KOPT-K1 (cell line): ENCODE measurements around the gene DENND1A.
"Not testable (repeated sequence)": the region's sequence is repeated elsewhere in the genome, so short reads cannot be mapped to it uniquely, and the experiment has no call there.

ENCODE experiments used
- H3K27ac ChIP-seq: fragments of 200-600 bp; sonication (generic); 2 replicates; pipeline ENCODE4 v1.5.1; 2016; ENCODE audit warnings: antibody characterized with exemption, mild to moderate bottlenecking, low read depth, low read length; ENCODE audit not compliant: poor library complexity, severe bottlenecking
- H3K36me3 ChIP-seq: fragments of 200-600 bp; sonication (generic); 2 replicates; pipeline ENCODE4 v1.5.1; 2017; ENCODE audit warnings: antibody characterized with exemption, mild to moderate bottlenecking, low read length, moderate library complexity; ENCODE audit not compliant: insufficient read depth
- H3K9me3 ChIP-seq: fragments of 200-600 bp; sonication (generic); 2 replicates; pipeline ENCODE4 v1.5.1; 2017; ENCODE audit warnings: antibody characterized with exemption, low read length, mild to moderate bottlenecking; ENCODE audit not compliant: insufficient read depth, poor library complexity, severe bottlenecking

Gene DENND1A

DNA sequence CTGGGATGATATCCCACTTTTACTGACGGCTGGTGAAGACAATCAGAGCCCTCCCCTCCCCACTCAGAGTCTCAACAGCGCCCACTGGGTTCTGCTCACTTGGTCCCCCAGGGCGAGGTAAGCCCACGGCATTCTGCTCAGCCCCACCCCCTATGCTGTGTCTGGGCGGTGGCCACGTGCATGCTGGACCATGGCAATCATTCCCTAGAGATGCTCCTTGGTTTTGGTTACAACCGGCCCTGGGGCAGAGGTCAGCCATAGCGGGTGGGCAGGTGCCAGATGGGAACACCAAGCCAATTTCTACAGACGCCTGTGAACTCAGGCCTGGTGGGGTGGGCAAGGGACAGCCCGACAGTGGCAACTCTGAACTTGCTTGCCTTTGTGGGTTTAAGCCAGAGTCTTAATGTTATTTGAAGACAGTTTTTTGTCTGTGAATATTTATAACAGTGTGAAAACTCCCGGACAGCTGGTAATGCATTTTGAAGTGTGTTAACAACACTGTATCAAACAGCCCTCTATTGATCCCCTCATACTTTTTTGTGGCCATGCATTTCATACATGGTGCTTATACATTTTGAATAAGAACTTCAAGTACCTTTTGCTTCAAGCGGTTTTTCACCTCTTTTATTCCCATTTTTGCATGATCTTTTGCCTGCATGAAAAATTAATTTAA lies 479.7 kb downstream of the DENND1A start:
- Histone ChIP-seq H3K36me3 (no peaks in the 10 kb centered on the region), H3K27ac (no peak overlapping the region), H3K9me3 (no peaks in the 10 kb centered on the region)

DNA sequence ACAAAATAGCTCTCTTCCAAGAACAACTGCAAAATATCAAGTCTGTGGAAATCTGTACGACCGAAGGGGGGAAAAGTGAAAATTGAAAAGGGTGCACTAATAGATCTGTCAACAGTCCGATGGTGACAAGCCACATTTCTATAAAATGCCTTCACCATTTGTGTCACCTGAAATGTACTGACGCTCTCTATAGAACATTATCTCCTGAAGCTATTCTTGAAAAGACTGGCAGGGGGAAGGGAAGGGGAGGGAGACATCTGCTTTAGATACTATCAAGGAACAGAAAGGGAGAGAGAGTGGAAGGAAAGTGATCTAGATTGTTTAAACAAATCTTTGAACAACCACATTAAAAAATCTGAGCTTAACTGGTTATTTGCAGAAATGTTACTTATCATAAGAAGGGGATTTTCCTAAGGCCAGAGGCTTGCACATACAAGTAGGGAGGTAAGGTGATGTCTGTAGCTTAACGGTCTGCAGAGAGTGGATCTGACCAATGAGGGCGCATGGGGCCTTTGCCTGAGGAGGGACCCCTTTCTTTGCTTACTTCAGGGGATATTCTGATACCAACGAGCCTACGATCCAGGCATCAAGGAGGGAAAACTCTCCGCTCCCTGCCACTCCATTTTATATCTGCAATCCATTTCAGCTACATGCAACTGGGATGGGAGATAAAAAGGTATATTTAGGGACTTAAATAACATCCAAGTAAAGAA lies 481.8 kb downstream of the DENND1A start:
- H3K27ac ChIP-seq, result no peak overlapping the region
- no peaks in the 10 kb centered on the region for H3K9me3 ChIP-seq
- H3K36me3 ChIP-seq, result no peaks in the 10 kb centered on the region

DNA sequence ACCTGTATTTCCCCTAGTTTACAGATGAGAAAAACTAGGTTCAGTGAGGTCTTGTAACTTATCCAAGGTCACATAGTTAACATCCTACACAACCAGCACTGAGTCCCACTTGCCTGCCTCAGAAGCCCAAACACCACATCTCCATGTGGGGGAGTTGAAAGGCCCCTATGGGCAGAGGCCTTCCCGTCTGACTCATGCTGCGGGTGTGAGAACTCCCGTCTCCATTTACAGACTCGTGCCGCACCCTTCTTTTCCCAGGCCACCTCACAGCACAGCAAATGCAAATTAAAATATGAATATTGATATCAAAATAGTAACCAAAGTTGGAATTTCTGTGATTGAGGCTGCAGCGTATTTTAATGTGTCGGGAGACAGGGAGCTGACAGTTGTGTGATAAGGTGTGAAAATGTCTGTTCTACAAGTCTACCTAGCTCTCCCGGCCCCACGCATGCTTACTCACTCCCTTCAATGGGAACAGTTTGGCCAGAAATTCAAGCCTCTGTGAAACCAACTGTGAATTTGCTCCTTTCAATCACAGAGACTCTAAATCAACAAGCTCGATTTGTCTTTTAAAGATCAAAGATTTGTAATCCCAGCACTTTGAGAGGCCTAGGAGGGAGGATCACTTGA lies 483.8 kb downstream of the DENND1A start:
- Histone ChIP-seq H3K27ac (no peak overlapping the region), H3K9me3 (no peaks in the 10 kb centered on the region), H3K36me3 (no peaks in the 10 kb centered on the region)

- Histone ChIP-seq H3K9me3 (no peaks in the 10 kb centered on the region), H3K36me3 (no peaks in the 10 kb centered on the region), H3K27ac (no peak overlapping the region)
Measured at GRCh38 chr9:123445116-123445515, 484.8 kb downstream of the DENND1A start.

DNA sequence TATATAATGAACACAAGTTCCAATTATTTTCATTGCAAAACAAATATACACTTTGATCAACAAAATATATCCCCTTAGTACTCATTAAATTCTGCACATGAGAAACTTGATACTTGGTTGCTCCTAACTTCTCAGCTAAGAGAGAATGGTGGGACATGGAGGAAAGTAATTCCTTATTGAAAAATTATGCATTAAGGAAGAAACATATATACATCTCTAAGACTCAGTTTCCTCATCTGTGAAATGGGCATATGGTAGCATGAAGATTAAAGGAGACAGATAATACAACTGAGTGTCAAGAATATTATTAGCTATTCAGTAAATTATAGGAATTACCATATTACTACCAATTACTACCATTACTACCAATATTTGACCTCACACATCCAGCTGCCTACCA lies 488.2 kb downstream of the DENND1A start:
- H3K27ac ChIP-seq, result no peak overlapping the region
- no peaks in the 10 kb centered on the region for H3K9me3 ChIP-seq
- H3K36me3 ChIP-seq, result peaks cover 8% of the 10 kb centered on the region

- Histone ChIP-seq H3K27ac (no peak overlapping the region), H3K9me3 (no peaks in the 10 kb centered on the region), H3K36me3 (peaks cover 8% of the 10 kb centered on the region)
Measured at GRCh38 chr9:123440256-123440655, 489.7 kb downstream of the DENND1A start.

GRCh38 chr9:123438821-123439220 lies 491.1 kb downstream of the DENND1A start:
- H3K36me3 ChIP-seq, result peaks cover 8% of the 10 kb centered on the region
- H3K27ac ChIP-seq, result no peak overlapping the region
- no peaks in the 10 kb centered on the region for H3K9me3 ChIP-seq

DNA sequence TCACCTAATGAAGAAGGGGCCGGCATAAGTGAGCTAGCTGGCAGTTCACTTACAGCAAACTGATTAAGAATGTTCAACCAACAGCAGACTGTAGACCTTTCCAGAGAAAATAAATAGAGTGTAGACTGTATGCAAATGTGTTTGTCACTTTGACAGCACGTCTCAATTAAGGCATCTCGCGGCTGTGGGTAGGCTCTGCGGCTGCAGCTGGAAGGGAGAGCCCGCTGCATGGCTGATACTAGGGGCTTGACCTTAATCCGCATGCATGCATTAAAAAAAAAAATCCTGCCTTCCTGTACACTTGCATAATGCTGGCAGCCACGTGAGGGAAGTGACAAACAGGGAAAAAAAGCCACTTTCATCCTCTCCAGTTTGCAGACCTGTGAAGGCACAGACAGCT lies 491.6 kb downstream of the DENND1A start:
- Histone ChIP-seq H3K9me3 (no peaks in the 10 kb centered on the region), H3K36me3 (peaks cover 8% of the 10 kb centered on the region), H3K27ac (no peak overlapping the region)

GRCh38 chr9:123437201-123437600 lies 492.7 kb downstream of the DENND1A start:
- H3K9me3 ChIP-seq, result no peaks in the 10 kb centered on the region
- H3K36me3 ChIP-seq, result peaks cover 8% of the 10 kb centered on the region
- no peak overlapping the region for H3K27ac ChIP-seq

- Histone ChIP-seq H3K27ac (no peak overlapping the region), H3K36me3 (peaks cover 8% of the 10 kb centered on the region), H3K9me3 (no peaks in the 10 kb centered on the region)
Measured at GRCh38 chr9:123435471-123435870, 494.5 kb downstream of the DENND1A start.

- H3K9me3 ChIP-seq, result no peaks in the 10 kb centered on the region
Measured at GRCh38 chr9:123434619-123435240, 495.2 kb downstream of the DENND1A start.

DNA sequence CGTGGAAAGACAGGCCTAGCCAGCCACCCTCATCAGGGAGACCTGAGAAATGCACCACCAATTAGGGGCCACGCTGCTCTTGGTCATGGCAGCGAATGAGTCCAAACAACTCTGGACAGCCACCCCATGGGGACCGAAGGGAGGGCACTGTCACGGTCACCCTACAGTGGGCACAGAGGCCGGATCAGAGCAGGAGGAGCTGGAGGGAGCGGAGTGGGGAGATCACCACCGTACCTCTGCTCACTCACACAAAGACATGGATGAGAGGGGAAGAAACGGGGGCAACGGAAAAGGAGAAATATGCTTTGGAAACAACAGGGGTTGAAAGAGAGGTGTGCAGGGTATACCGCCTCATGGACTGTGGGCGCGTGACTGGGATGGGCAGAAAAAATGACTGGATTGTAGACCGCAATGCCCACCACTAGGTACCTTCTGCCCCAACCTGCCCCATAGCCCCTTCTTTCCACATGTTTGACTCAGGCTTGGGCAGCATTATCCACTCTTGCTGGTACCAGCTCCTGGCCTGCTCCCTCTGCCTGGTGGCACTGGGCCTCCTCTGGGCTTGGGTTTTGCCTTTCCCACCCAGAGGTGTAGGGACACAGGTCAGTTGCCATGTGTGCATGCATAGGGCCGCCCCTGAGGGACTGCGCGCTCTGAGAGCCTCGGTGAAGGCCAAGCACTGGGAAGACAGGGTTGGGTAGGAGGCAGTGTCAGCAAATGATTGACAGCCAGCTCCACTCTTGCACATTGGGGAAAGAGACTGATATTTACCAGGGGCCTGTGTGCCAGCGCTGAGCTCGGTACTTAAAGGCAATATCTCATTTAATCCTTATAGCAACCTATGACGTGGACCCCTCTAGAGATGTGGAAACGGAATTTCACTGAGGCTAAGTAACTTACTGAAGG lies 497.3 kb downstream of the DENND1A start:
- H3K9me3 ChIP-seq, result no peaks in the 10 kb centered on the region
- H3K36me3 ChIP-seq, result no peaks in the 10 kb centered on the region; the same call in 1 of the 2 replicates
- no peak overlapping the region for H3K27ac ChIP-seq

More at GRCh38 chr9:123434619-123435240, 495.2 kb downstream of the DENND1A start:
- no peak overlapping the region for H3K27ac ChIP-seq
- H3K36me3 ChIP-seq, result peaks cover 8% of the 10 kb centered on the region

GRCh38 chr9:123431581-123431980 lies 498.3 kb downstream of the DENND1A start:
- no peaks in the 10 kb centered on the region; the same call in 1 of the 2 replicates for H3K36me3 ChIP-seq

DNA sequence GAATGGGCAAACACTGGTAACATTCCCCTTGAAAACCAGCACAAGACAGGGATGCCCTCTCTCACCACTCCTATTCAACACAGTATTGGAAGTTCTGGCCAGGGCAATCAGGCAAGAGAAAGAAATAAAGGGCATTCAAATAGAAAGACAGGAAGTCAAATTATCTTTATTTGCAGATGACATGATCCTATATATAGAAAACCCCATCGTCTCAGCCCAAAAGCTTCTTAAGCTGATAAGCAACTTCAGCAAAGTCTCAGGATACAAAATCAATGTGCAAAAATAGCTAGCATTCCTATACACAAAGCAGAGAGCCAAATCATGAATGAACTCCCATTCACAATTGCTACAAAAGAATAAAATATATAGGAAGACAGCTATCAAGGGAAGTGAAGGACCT lies 501.5 kb downstream of the DENND1A start:
- H3K36me3 ChIP-seq, result not testable (repeated sequence)

More at GRCh38 chr9:123431581-123431980, 498.3 kb downstream of the DENND1A start:
- Histone ChIP-seq H3K27ac (no peak overlapping the region), H3K9me3 (no peaks in the 10 kb centered on the region)

More for the DNA sequence above, 501.5 kb downstream of the DENND1A start:
- not testable (repeated sequence) for H3K9me3 ChIP-seq, H3K27ac ChIP-seq
